ENCODE results near the gene TALDO1.
"Not testable (repeated sequence)": the region's sequence is repeated elsewhere in the genome, so short reads cannot be mapped to it uniquely, and the experiment has no call there.

Gene TALDO1

DNA sequence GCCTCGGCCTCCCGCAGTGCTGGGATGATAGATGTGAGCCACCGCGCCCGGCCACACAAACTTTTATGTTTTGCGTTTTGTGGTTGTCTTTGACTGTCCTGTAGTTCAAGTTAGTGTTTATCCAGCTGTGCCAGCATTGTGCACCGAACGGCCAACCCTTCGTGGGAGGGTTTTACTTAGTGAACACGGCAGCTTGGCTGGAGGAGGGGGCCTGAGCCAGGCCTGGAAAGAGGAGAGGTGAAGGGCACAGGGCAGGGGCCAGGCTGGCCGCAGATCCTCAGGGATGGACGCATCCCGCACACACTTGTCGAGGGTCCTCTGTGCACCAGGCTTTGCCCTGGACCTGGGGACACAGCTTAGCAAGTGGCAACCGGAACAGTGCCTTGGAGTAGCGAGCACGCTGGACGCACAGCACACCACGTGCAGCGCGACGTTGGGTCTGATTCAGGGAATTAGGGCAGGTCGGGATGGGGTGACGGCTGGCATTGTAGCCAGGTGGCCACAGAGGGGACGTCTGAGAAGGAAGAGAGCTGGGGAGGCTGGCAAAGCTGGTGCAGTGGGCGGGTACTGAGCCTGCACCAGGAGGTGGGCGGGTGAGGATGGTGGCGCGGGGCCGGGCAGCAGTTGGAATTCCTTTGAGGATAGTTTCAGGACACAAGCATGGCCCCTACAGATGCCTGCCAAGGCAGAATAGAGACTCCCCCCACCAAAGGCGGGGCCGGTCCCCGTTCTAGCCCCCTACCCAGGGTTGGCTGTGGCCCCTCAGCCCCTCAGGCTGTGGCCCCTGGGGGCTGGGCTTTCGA, 27.8 kb upstream of the TALDO1 start:
- DNase-seq, result no peak

DNA sequence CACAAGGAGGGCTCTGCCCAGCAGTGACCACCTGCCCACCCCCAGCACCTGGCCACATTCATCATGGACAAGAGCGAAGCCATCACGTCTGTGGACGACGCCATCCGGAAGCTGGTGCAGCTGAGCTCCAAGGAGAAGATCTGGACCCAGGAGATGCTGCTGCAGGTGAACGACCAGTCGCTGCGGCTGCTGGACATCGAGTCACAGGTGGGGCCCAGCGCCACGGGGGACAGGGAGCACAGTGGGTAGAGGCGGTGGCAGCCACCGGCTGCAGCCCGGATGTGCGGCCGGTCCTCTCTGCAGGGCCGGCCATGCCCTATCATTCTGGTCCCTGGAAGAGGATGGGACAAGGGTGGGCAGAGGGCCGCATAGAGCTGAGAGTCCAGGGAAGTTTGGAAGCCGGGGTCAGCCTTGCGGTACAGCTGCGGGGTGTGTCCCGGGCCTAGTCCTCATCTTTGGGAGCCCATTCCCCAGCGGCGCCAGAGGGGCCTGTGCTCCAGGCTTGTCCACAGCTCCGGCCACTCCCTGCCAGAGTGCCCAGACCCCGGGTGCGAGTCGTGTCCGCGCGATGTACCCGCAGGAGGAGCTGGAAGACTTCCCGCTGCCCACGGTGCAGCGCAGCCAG, 27.1 kb upstream of the TALDO1 start:
- DNase-seq, result no peak

DNA sequence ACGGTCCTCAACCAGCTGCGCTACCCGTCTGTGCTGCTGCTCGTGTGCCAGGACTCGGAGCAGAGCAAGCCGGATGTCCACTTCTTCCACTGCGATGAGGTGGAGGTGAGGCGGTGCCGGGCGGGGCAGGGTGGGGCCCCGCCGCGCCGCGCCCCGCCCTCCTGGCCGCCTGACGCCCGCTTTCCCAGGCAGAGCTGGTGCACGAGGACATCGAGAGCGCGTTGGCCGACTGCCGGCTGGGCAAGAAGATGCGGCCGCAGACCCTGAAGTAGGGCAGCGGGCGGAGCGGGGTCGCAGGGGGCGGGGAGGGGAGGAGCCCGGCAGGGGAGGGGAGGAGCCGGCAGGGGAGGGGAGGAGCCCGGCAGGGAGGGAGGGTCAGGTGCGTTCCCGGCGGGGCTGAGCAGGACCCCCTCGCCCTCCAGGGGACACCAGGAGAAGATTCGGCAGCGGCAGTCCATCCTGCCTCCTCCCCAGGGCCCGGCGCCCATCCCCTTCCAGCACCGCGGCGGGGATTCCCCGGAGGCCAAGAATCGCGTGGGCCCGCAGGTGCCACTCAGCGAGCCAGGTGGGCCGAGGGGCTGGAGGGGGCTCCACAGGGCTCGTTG, 26.5 kb upstream of the TALDO1 start:
- peak; percentile 29 to 66 for DNase-seq

DNA sequence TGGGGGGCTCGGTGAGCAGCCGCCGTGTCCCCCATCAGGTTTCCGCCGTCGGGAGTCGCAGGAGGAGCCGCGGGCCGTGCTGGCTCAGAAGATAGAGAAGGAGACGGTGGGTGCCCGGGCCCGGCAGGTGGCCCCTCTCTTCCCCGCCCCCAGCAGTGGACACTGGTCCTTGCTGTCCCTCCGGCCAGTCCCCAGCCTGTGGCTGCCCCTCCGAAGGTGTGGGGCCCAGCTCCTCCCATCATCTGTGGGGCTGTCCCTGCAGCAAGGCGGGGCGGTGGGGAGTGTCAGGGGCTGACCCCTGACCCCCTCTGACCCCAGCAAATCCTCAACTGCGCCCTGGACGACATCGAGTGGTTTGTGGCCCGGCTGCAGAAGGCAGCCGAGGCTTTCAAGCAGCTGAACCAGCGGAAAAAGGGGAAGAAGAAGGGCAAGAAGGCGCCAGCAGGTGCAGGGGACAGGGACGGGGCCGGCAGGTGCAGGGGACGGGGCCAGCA, 26.0 kb upstream of the TALDO1 start:
- DNase-seq, result no peak

DNA sequence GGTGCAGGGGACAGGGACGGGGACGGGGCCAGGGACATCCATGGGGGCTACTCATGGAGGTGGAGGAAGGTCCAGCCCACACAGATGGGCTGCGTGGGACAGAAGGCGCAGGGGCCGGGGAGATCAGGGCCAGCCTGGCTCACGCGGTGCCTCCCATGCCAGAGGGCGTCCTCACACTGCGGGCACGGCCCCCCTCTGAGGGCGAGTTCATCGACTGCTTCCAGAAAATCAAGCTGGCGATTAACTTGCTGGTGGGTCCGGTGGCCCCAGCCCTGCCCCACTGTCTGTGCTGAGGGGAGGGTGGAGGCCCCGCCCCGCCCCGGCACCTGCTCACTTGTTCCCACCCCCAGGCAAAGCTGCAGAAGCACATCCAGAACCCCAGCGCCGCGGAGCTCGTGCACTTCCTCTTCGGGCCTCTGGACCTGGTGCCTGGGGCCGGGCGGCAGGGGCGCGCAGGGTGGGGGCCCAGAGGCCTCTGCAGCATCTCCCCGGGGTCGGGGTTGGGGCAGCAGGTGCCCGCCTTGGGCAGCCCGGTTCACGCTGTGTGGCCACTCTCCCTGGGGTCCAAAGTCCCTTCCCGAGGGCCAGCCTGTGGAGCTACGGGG, 25.4 kb upstream of the TALDO1 start:
- DNase-seq, result peak; percentile 57

DNA sequence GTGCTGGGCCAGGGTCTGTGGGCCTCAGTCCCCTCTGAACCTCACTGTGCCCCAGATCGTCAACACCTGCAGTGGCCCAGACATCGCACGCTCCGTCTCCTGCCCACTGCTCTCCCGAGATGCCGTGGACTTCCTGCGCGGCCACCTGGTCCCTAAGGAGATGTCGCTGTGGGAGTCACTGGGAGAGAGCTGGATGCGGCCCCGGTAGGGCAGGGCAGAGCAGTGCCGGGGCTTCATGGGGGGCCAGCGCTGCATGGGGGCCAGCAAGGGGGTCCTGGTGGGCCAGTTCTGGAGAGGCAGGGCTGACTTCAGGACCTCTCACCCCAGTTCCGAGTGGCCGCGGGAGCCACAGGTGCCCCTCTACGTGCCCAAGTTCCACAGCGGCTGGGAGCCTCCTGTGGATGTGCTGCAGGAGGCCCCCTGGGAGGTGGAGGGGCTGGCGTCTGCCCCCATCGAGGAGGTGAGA, 24.9 kb upstream of the TALDO1 start:
- DNase-seq, result no peak

DNA sequence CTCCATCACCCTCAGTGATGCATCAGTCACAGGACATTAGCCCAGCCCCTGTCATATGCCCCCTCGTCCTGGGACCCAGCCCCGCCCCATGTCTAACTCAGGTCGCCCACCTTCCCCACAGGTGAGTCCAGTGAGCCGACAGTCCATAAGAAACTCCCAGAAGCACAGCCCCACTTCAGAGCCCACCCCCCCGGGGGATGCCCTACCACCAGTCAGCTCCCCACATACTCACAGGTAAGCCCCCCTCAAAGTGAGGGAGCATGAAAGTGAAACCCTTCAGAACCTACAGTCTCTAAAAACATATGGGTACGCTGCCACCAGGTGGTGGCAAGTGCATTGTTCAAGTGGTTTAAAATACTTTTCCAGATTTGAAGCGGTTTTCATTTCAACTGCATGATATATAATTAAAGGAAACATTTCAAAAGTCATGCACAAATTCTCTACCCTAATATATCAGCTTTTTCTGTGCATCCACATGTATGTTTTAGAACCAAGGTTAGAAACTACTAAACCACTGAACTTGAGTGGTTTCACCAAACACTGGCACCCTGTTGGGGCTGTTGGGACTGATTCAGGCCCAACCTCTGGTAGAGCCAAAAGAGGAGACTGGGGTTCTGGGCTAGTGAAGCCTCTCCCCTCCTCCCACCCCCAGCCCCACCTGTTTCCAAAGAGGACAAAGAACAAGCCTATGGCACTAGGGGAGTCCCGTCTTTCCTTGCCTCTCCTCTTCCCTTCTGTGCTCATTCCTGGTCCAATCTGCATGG, 24.0 kb upstream of the TALDO1 start:
- peak; percentile 48 to 53 for DNase-seq

DNA sequence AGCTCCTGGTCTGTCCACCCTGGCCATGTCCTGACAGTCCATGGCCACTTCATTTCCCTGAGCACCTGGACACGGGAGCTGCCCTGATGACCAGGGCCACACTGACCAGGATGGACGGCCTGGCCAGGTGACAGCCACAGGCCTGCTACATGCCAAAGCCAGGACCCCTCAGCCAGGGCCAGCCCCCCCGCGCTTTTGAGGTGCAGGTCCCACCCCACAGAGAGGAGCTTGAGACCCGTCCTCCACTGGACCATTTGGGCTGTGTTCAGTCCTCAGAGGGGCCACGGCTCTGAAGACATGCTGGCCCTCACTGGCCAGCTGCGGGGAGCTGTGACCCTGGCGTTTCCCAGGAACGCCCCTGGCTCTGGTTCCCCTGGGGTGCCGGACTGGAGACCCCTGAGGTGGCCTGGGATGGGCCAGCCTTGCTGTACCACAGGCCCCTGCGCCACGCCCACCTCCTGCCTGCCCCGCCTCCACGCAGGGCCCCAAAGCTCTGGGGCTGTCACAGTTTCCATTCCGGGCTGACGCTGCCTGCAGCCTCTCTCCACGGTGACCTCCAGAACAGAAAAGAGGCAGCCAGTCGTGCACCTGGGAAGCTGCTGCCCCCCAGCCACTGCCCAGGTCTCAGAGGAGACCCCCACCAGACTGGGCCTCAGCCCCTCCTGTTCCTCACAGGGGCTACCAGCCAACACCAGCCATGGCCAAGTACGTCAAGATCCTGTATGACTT, 23.1 kb upstream of the TALDO1 start:
- DNase-seq, result no peak

DNA sequence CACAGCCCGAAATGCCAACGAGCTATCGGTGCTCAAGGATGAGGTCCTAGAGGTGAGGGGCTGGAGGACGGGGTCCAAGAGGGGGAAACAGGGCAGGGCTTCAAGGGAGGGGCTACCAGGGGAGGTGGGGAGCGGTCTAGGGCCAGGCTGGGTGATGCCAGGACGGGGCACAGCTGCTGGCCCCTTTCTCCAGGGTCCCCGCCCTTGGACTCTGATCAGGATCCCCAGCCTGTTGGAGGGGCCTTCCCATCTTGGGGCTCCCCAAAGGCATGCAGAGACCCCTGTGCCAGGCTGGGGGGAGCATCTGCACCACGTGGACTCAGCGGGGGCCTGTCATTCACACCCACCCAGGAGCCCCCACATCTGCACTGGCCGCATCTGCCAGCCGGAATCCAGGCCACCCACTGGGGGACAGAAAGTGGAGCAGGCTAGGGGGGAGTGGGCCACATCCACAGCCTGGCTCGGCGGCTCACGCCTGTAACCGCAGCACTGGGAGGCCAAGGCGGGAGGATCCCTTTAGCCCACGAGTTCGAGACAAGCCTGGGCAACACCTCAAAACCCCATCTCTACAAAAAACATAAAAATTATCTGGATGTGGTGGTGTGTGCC, 22.4 kb upstream of the TALDO1 start:
- DNase-seq, result no peak

DNA sequence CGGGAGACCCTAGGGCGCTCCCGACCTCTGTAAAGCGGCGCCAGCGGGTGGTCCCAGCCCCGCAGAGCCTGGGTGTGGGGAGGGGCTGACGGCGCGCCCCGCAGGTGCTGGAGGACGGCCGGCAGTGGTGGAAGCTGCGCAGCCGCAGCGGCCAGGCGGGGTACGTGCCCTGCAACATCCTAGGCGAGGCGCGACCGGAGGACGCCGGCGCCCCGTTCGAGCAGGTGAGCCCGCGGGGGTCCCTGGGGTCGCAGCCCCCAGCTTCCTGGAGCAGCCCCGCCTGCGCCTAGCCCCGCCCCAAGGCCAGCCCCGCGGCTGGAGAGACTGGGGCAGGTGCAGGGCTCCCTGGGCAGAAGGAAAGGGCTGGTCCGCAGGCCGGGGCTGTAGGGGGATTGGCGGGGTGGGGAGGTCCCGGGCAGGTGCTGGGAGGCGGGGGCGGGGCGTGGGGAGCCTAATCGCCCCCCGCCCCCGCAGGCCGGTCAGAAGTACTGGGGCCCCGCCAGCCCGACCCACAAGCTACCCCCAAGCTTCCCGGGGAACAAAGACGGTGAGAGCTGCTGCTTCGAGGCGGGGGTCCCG, 21.6 kb upstream of the TALDO1 start:
- DNase-seq, result peak in 1 of 2 donors; percentile 26

DNA sequence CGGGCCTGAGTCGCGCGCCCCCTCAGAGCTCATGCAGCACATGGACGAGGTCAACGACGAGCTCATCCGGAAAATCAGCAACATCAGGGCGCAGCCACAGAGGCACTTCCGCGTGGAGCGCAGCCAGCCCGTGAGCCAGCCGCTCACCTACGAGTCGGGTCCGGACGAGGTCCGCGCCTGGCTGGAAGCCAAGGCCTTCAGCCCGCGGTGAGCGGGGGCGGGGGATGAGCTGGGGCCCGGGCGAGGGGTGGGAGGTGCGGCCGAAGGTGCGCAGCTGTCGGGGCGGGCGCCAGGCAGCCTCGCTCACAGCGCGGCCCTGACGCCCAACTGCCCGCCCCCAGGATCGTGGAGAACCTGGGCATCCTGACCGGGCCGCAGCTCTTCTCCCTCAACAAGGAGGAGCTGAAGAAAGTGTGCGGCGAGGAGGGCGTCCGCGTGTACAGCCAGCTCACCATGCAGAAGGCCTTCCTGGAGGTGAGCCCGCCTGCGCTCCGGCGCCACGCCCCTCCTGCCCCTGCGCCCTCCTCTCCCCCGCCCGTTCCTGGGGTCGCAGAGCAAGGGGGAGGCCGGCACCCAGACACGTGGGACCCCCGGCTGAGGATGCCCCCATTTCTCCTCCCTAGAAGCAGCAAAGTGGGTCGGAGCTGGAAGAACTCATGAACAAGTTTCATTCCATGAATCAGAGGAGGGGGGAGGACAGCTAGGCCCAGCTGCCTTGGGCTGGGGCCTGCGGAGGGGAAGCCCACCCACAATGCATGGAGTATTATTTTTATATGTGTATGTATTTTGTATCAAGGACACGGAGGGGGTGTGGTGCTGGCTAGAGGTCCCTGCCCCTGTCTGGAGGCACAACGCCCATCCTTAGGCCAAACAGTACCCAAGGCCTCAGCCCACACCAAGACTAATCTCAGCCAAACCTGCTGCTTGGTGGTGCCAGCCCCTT, 20.7 kb upstream of the TALDO1 start:
- peak; percentile 49 to 62 for DNase-seq

DNA sequence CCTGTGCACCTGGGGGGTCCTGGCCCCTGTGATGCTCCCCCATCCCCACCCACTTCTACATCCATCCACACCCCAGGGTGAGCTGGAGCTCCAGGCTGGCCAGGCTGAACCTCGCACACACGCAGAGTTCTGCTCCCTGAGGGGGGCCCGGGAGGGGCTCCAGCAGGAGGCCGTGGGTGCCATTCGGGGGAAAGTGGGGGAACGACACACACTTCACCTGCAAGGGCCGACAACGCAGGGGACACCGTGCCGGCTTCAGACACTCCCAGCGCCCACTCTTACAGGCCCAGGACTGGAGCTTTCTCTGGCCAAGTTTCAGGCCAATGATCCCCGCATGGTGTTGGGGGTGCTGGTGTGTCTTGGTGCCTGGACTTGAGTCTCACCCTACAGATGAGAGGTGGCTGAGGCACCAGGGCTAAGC, 20.0 kb upstream of the TALDO1 start:
- no peak for DNase-seq

DNA sequence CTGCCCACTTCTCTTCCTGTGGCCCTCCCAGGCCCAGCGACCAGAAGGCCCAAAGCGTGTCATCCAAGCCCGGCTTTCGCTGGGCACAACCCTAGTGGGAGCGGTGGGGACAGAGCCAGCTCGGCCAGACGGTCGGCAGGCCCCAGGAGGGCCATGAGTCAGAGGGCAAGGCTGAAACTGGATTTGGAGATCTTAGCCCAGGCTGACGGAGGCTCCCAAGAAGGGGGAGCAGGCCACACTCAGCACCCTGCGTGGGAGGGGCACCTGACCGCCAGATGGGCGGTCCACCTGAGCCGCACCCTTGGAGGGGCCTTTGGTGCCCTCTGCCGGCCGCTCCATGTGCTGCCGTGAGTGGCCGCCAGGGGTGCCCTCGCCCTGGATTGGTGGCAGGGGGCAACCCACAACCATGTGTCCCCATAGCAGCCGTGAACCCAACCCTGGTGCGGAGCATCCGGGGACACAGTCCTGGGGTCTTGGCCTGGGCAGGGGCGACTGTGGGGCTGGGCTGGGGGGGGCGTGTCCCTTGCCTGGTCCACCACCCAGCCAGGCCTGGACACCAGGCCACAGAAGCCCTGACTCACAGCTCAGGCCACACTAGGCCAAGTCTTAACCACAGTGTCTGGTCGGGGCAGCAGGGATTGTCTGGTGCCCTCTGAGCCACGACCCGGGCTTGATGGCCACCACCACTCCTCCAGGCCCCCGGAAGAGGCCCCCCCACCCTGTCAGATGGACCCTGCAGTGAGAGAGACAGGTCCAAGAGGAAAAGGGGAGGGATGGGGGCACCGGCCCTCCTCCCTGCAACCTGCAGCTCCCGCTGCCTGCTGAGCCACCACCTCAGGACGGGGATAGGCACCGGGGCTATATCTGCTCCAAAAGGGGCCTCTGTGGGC, 19.2 kb upstream of the TALDO1 start:
- peak; percentile 84 to 88 for DNase-seq

DNA sequence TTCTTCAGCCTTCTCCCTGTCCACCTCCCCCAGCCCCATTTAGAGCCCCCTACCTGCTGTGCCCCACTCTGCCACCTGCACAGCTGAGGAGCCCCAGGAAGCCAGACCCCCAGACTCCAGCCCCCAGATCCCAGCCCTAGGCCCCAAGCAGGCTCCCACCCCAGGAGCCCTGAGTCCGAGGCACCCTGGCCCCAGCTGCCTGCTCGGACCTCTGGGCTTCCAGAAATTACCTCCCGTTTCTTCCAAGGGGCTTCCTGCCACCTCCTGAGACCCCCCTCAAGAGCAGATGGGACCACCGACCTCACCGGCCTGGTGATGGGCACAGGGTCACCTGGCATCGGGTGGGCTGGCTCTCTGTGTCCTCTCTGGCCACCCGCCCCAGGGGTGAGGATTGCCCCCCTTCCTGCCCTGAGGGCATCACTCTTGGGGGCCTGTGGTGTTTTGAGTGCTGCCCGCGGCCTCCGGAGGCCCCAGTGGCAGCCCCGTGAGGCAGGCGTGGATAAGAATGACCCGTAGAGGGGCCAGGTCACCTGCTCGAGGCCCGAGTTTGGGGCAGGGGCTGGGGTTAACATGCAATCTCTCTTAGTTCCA, 18.3 kb upstream of the TALDO1 start:
- no peak for DNase-seq

DNA sequence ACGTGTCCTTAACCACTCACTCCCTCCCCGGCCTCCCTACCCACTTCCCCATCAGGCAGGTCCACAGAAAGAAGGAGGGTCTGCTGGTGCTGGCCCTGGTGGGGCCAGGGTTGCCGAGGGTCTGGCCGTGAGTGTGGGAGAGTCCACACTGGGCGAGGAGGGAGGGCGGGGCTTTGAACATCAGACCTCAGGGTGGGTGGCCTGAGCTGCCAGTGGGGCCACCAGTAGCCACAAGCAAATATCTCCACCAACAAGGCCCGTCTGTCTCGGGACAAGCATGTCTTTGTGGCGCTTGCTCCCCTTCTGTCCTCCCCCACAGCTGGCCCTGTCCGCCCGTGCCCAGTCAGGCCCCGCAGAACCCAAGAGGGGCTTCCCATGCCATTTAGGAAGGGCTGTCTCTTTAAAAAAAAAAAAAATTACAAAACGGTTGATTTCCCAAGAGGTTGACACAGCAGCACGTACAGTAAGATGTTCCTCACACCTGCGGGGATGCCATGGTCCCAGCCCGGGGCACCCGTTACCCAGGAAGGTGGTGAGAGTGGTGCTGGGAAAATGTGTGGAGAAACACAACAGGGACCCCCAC, 17.7 kb upstream of the TALDO1 start:
- no peak for DNase-seq

DNA sequence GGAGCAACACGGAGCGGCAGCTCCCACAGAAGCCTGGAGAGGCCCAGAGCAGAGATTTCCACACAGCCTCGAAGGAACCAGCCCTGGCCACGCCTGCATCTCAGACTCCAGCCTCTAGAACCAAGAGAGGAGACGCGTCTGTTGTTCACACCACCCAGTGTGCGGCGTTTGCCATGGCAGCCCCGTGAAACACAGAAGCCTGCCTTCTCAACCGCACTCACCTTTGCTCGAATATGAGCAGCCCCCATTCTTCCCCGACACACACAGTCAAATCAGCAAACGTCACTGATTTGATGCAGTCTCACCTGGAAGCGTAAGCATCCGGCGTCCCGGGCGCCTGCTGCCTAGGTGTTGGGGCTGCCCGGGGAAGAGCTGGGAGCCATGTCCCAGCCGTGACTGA, 14.2 kb upstream of the TALDO1 start:
- no peak for DNase-seq

DNA sequence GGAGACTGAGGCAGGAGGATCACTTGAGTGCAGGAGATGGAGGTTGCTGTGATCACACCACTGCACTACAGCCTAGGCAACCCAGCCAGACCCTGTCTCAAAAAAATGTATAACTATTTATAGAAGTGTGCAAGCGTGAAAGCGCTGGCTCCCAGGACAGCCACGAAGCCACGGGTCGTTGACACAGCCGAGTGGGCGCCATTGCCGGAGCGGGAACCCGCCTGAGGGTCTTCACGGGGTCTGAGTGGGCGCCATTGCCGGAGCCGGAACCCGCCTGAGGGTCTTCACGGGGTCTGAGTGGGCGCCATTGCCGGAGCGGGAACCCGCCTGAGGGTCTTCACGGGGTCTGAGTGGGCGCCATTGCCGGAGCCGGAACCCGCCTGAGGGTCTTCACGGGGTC, 12.7 kb upstream of the TALDO1 start:
- DNase-seq, result not testable (repeated sequence)

DNA sequence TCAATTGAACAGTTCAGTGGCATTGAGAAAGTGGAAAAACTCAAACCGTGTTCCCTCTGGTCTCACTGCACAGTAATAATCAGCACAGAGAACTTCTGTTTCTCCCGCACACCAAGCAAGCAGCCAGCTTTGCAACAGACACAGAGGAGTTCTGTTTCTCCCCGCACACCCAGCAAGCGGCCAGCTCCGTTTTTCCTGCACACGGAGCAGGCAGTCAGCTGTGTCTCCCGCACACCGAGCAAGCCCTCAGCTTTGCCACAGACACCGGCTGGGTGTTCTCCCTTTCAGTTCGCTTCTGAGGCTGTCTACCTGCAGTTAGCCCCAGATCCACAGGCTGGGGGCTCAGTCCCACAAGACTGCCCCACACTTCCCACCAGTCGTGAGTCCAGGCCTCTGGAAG, 9.9 kb upstream of the TALDO1 start:
- DNase-seq, result no peak
